Measurements from ENCODE around the gene TFF3. TPM values are rescaled to one million over a fixed set of nuclear protein-coding genes. Genes with fewer than 3 reads are reported as not detected.

The TFF3 gene
- total and polyA plus RNA-seq, 2 of the 13 experiments (the other 11 are each of a cell fraction or from before 2014, with no cell fraction given) = 14.2 to 26.9 TPM

DNA sequence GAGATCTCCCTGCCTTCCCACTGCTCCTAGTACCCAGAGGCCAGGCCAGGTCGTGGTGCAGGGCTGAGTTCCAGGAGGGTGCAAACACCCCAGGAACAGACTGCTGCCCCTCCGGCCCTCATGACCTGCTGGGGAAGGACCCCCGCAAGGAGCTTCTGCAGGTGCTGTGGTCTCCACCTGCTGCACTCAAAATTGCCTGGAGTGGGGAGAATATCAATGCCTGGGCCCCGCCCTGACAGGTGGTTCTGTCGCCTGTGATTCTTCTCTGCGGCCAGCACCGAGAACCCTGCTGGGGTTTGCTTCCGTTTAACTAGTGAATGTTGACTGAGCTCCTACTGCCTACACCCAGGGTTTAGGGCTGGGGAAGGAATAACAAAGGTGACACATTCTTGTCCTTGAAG, 2.1 kb upstream of the TFF3 start:
- TF ChIP-seq SSRP1 (CRISPR knock-in tag; IDR thresholded peaks at IDR 0.05) (no peak), TCF12 (IDR thresholded peaks at IDR 0.05) (no peak), TCF12 (CRISPR knock-in tag; IDR thresholded peaks at IDR 0.05) (no peak), ZNF10 (CRISPR knock-in tag; IDR thresholded peaks at IDR 0.05; ENCODE audit: borderline replicate concordance, low read depth) (no peak), ZNF24 (IDR thresholded peaks at IDR 0.05) (no peak), ZSCAN25 (CRISPR knock-in tag; IDR thresholded peaks at IDR 0.05) (no peak), ELF1 (CRISPR knock-in tag; IDR thresholded peaks at IDR 0.05) (no peak)
- POLR2A ChIA-PET = no interaction called here
- Histone ChIP-seq H3K27me3 (ENCODE audit: control insufficient read depth in 1 of 2, insufficient read depth in 2 of 2, low read length in 2 of 2) (no peaks in the 10 kb centered on the region; a peak in 1 of 5 replicates), H3K4me1 (ENCODE audit: insufficient read depth, low read length) (peaks cover 42% of the 10 kb centered on the region), H4K20me1 (ENCODE audit: insufficient read depth, low read length) (no peaks in the 10 kb centered on the region), H3K4me2 (ENCODE audit: low read depth, low read length) (no peak overlapping the region), H3K79me2 (ENCODE audit: insufficient read depth, low read length) (no peaks in the 10 kb centered on the region), H3K27ac (ENCODE audit: extremely low read length, insufficient read depth, low read length) (no peak overlapping the region), H3K36me3 (replicated peaks in 1 of 2; ENCODE audit: control insufficient read depth in 1 of 2, insufficient read depth in 2 of 2, low read length in 2 of 2) (no peaks in the 10 kb centered on the region), H3K4me3 (replicated peaks in 1 of 3; ENCODE audit: insufficient read depth in 1 of 3, low read depth in 2 of 3, low read length in 3 of 3) (no peak overlapping the region), H2AFZ (ENCODE audit: low read length) (no peak overlapping the region), H3K9ac (ENCODE audit: insufficient read depth, low read depth, low read length) (no peak overlapping the region), H3K9me3 (ENCODE audit: low read length) (no peaks in the 10 kb centered on the region)
- no TSS peak for BruUV-seq (replicated peaks)
- ATAC-seq = no peak
- no peak for DNase-seq (ENCODE audit: low spot score)
- FAIRE-seq = no peak
- intact Hi-C loops (cut with micrococcal nuclease; ENCODE audit: unreplicated experiment) (no loop called here), in situ Hi-C loops (cut with HindIII; ENCODE audit: extremely low pct_ligation_motif_present, low pct_unique_long_range_greater_than_20kb) (no loop called here)
- no CpG with 5 or more reads among the region's 8 CpGs for WGBS (ENCODE audit: low lambda C conversion rate)
- CTCF ChIA-PET (ENCODE audit: low intra/inter-chr PET ratio, low total read pairs) = no interaction called here

- Histone ChIP-seq H3K9me3 (ENCODE audit: low read length) (no peaks in the 10 kb centered on the region), H3K4me1 (ENCODE audit: insufficient read depth, low read length) (peaks cover 46% of the 10 kb centered on the region), H3K36me3 (replicated peaks in 1 of 2; ENCODE audit: control insufficient read depth in 1 of 2, insufficient read depth in 2 of 2, low read length in 2 of 2) (no peaks in the 10 kb centered on the region), H4K20me1 (ENCODE audit: insufficient read depth, low read length) (no peaks in the 10 kb centered on the region), H3K79me2 (ENCODE audit: insufficient read depth, low read length) (no peaks in the 10 kb centered on the region), H3K4me2 (ENCODE audit: low read depth, low read length) (no peak overlapping the region), H3K9ac (ENCODE audit: insufficient read depth, low read depth, low read length) (no peak overlapping the region), H3K4me3 (replicated peaks in 1 of 3; ENCODE audit: insufficient read depth in 1 of 3, low read depth in 2 of 3, low read length in 3 of 3) (no peak overlapping the region), H3K27ac (ENCODE audit: extremely low read length, insufficient read depth, low read length) (no peak overlapping the region), H2AFZ (ENCODE audit: low read length) (no peak overlapping the region), H3K27me3 (ENCODE audit: control insufficient read depth in 1 of 2, insufficient read depth in 2 of 2, low read length in 2 of 2) (no peaks in the 10 kb centered on the region; a peak in 1 of 5 replicates)
- in situ Hi-C loops (cut with HindIII; ENCODE audit: extremely low pct_ligation_motif_present, low pct_unique_long_range_greater_than_20kb) = no loop called here
- WGBS (ENCODE audit: low lambda C conversion rate) = 89% methylated on average over 11 of the region's 16 CpGs
- ChIA-PET CTCF (ENCODE audit: low intra/inter-chr PET ratio, low total read pairs) (no interaction called here), POLR2A (no interaction called here)
- FAIRE-seq (no peak), DNase-seq (ENCODE audit: low spot score) (no peak), ATAC-seq (no peak)
- intact Hi-C loops (cut with micrococcal nuclease; ENCODE audit: unreplicated experiment) = no loop called here
- no TSS peak for BruUV-seq (replicated peaks)
- TF ChIP-seq, protein P1, sequence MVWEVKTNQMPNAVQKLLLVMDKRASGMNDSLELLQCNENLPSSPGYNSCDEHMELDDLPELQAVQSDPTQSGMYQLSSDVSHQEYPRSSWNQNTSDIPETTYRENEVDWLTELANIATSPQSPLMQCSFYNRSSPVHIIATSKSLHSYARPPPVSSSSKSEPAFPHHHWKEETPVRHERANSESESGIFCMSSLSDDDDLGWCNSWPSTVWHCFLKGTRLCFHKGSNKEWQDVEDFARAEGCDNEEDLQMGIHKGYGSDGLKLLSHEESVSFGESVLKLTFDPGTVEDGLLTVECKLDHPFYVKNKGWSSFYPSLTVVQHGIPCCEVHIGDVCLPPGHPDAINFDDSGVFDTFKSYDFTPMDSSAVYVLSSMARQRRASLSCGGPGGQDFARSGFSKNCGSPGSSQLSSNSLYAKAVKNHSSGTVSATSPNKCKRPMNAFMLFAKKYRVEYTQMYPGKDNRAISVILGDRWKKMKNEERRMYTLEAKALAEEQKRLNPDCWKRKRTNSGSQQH (CRISPR knock-in tag; IDR thresholded peaks at IDR 0.05; ENCODE audit: low read depth) = no peak
- TF ChIP-seq HNF4A (CRISPR knock-in tag; IDR thresholded peaks at IDR 0.05) = no peak
- TF ChIP-seq, protein P2, sequence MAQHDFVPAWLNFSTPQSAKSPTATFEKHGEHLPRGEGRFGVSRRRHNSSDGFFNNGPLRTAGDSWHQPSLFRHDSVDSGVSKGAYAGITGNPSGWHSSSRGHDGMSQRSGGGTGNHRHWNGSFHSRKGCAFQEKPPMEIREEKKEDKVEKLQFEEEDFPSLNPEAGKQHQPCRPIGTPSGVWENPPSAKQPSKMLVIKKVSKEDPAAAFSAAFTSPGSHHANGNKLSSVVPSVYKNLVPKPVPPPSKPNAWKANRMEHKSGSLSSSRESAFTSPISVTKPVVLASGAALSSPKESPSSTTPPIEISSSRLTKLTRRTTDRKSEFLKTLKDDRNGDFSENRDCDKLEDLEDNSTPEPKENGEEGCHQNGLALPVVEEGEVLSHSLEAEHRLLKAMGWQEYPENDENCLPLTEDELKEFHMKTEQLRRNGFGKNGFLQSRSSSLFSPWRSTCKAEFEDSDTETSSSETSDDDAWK (CRISPR knock-in tag; IDR thresholded peaks at IDR 0.05) = no peak
- no peak for TF ChIP-seq ZNF3 (CRISPR knock-in tag; IDR thresholded peaks at IDR 0.05)
Measured at GRCh38 chr21:42316891-42317290, 1.7 kb upstream of the TFF3 start.
